Measurements from ENCODE around the gene NBL1. TPM values are rescaled to one million over a fixed set of nuclear protein-coding genes. Genes with fewer than 3 reads are reported as not detected.
"Not testable (repeated sequence)": the region's sequence is repeated elsewhere in the genome, so short reads cannot be mapped to it uniquely, and the experiment has no call there.

NBL1 gene
- total RNA-seq, 1 donor from 2014 or later = 45.7 TPM

GRCh38 chr1:19621274-19621950, 22.7 kb upstream of the NBL1 start:
- DNase-seq (ENCODE audit: low read depth, low spot score) = no peak

DNA sequence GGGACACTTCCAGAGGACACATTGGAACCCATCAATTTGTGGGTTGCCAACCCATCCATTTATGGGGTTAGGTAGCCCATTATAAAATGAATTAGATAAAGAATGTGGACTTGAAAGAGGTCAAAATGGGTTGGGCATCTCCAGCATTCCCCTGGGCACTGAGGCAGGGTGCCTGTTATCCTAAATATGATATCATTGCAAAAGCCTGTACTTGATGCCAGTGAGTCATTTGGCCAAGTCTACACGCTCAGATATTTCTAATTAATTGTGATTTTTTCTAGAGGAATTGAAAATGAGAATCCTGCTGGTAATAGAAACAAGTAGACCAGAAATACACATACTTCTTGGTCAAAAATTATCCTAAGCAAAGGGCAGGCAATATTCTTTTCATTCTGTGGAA, 21.9 kb upstream of the NBL1 start:
- no peak for DNase-seq (ENCODE audit: low read depth, low spot score)

- DNase-seq (ENCODE audit: low read depth, low spot score) = no peak
Observed at GRCh38 chr1:19623523-19623922, 20.6 kb upstream of the NBL1 start.

- DNase-seq (ENCODE audit: low read depth, low spot score) = no peak
Observed at GRCh38 chr1:19625291-19625937, 18.7 kb upstream of the NBL1 start.

DNA sequence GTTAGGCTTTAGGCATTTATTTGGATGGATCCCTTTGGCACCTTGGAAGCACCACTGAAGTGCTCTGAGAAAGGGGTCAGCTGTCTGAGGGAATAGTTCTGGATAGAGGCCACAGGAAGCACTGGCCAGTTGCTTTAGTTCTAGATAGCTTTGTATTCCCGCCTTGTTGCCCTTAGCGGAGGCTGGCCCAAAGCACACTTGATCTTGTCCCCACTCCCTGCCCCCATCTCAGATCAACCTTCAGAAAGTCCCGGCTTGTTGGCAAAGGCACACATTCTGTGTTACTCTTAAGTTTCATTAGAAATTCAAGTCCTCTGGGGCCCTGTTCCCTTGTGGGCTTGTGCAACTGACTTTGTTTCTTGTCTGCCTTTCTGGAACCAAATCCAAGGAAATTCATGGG, 15.2 kb upstream of the NBL1 start:
- DNase-seq (ENCODE audit: low read depth, low spot score) = no peak

- DNase-seq (ENCODE audit: low read depth, low spot score) = no peak
Observed at GRCh38 chr1:19629357-19629756, 14.8 kb upstream of the NBL1 start.

DNA sequence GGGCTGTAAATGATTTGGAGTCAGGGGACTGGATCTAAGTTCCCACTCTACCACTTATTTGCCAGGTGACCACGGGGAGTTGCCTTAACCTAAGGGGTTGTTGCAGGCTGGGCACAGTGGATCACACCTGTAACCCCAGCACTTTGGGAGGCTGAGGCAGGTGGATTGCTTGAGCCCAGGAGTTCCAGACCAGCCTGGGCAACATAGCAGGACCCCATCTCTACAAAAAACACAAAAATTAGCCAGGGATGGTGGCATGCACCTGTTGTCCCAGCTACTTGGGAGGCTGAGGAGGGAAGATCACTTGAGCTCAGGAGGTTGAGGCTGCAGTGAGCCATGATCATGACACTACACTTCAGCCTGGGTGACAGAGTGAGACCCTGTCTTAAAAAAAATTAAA, 13.9 kb upstream of the NBL1 start:
- DNase-seq (ENCODE audit: low read depth, low spot score) = not testable (repeated sequence)

GRCh38 chr1:19630720-19631395, 13.3 kb upstream of the NBL1 start:
- no peak for DNase-seq (ENCODE audit: low read depth, low spot score)

- no peak for DNase-seq (ENCODE audit: low read depth, low spot score)
Observed at GRCh38 chr1:19632211-19632610, 11.9 kb upstream of the NBL1 start.

GRCh38 chr1:19633106-19633505, 11.0 kb upstream of the NBL1 start:
- DNase-seq (ENCODE audit: low read depth, low spot score) = no peak

DNA sequence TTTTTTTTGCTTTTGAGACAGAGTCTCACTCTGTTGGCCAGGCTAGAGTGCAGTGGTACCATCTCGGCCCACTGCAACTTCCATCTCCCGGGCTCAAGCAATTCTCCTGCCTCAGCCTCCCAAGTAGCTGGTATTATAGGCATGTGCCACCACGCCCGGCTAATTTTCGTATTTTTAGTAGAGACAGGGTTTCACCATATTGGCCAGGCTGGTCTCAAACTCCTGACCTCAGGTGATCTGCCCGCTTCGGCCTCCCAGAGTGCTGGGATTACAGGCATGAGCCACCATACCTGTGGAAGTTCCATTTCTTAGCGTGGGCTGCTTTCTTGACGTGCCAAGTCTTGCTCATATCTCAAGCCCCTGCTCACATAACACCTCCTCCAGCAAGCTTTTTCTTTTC, 9.0 kb upstream of the NBL1 start:
- not testable (repeated sequence) for DNase-seq (ENCODE audit: low read depth, low spot score)

DNA sequence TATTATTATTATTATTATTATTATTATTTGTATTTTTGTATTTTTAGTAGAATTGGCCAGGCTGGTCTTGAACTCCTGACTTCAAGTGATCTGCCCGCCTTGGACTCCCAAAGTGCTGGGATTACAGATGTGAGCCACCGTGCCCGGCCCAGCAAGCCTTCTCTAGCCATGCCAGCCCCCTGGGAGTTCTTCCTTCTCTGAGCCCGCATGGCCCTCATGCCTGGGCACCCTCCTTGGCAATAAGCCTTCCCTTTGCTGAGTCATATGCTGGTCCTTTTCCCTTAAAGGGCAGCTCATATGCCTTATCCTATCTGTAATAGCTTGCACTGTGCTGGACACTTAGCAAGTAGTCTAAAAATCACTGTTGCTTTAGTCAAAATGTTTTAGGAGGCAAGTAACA, 8.5 kb upstream of the NBL1 start:
- DNase-seq (ENCODE audit: low read depth, low spot score) = no peak

DNA sequence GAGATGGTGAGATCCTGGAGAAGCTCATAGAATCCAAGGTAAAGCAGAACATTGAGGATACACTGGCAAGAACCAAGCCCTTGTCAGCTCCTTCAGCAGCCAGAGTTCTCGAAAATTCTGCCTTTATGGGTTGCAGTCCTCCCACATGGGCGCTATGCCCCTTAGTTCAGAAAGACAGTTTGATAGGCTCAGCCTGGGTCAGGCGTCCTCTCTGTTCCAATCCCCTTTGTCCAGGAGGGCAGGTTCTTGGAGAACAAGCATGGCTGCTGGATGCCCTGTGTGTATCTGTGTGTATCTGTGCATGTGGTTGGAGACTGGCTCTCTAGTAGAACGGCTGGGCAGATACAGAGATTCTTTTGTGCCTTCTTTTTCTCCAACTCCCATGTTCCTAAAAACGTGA, 8.0 kb upstream of the NBL1 start:
- no peak for DNase-seq (ENCODE audit: low read depth, low spot score)

- not testable (repeated sequence) for DNase-seq (ENCODE audit: low read depth, low spot score)
Observed at GRCh38 chr1:19636749-19637148, 7.4 kb upstream of the NBL1 start.

DNA sequence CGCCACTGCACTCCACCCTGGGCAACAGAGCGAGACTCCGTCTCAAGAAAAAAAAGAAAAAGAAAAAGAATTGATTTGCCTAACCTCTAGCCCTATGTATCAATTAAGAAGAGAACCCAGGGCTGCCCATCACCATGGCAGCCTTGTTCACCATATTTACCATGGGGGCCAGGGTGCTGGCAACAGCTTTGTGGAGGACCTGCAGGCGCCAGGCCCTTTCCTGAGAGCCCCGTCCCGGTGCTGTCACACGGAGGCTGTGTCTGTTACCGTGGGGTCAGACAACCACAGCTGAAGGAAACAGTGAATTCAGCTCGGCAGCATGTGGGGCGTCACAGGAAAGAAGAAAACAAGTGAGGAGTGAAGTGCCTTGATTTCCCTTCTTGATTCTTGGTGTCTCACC, 6.5 kb upstream of the NBL1 start:
- DNase-seq (ENCODE audit: low read depth, low spot score) = no peak

GRCh38 chr1:19639228-19639627, 4.9 kb upstream of the NBL1 start:
- DNase-seq (ENCODE audit: low read depth, low spot score) = not testable (repeated sequence)

DNA sequence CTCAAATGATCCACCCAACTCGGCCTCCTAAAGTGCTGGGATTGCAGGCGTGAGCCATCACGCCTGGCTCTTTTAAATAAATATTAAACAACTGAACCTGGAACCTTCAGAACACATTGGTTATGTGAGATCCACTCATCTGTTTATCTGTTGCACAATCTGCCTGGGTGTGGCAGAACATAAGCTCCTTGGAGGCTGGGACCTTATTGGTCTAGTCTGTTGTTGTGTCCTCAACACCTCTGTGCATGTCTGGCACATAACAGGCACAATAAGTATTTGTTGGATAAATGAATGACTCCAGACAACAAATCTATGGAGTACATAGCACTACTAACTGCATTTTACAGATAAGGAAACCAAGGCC, 4.1 kb upstream of the NBL1 start:
- DNase-seq (ENCODE audit: low read depth, low spot score) = no peak

GRCh38 chr1:19640363-19641316, 3.5 kb upstream of the NBL1 start:
- DNase-seq (ENCODE audit: low read depth, low spot score) = no peak

DNA sequence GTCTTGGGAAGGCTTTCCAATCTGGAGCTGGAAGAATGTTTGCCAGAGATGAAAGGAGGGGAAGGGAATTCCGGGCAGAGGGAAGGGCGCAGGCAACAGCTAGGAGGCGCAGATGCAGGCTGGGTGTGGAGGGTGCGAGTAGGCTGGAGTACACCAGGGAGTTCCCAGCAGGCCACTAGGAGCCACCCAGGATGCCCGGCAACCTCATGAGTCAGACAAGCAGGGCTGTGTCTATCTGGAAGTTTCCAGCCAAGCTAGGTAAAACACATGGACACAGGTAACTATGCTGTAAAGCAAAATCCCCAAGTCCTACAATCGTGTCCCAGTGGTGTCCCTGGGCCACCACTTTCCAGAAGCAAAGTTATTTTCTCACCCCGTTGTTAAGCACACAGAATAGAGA, 990 bp upstream of the NBL1 start:
- no peak for DNase-seq (ENCODE audit: low read depth, low spot score)

DNA sequence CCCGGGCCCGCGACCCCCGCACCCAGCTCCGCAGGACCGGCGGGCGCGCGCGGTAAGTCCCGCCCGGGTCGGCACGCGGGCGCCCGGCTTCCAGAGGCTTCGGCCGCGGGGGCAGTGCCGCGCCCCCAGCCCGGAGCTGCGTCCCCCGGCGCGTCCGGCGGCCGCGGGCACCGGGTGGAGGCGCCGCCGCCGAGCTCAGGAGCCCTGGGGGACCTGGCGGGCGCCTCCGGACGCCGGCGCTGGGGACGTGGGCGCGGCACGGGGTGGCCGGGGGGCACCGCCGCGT, 227 bp downstream of the NBL1 start:
- DNase-seq (ENCODE audit: low read depth, low spot score) = no peak

GRCh38 chr1:19644681-19645410, 735 bp downstream of the NBL1 start:
- DNase-seq (ENCODE audit: low read depth, low spot score) = no peak

Data from pulmonary artery endothelial cell (primary cell).